Osteocyte (in vitro differentiated cells): ENCODE results near the gene DOCK11. TPM values are rescaled to one million over a fixed set of nuclear protein-coding genes. Genes with fewer than 3 reads are reported as not detected.

Experiments used
- DNase-seq: peaks from one replicate; pipeline ENCODE4 v3.0.0; 2021; ENCODE audit warnings: mixed read lengths; ENCODE audit not compliant: unreplicated experiment; ENCODE audit errors: extremely low spot score
- H3K27ac Mint-ChIP-seq: one replicate; pipeline ENCODE4 v1.8.0; 2021; ENCODE audit warnings: mild to moderate bottlenecking, mixed read lengths; ENCODE audit not compliant: unreplicated experiment
- H3K27me3 Mint-ChIP-seq: one replicate; pipeline ENCODE4 v1.8.0; 2021; ENCODE audit warnings: mixed read lengths; ENCODE audit not compliant: unreplicated experiment
- H3K36me3 Mint-ChIP-seq: one replicate; pipeline ENCODE4 v1.8.0; 2021; ENCODE audit warnings: mixed read lengths; ENCODE audit not compliant: unreplicated experiment
- H3K4me1 Mint-ChIP-seq: one replicate; pipeline ENCODE4 v1.8.0; 2021; ENCODE audit warnings: mixed read lengths; ENCODE audit not compliant: unreplicated experiment
- H3K4me3 Mint-ChIP-seq: one replicate; pipeline ENCODE4 v1.8.0; 2021; ENCODE audit warnings: mild to moderate bottlenecking, moderate library complexity, mixed read lengths; ENCODE audit not compliant: unreplicated experiment
- H3K9me3 Mint-ChIP-seq: one replicate; pipeline ENCODE4 v1.8.0; 2021; ENCODE audit warnings: mixed read lengths; ENCODE audit not compliant: unreplicated experiment
- total RNA-seq: library from RNA; stranded (reverse); gene quantifications from 2 replicates; pipeline ENCODE4 v1.2.1, GENCODE V29; 2021
- TF ChIP-seq, protein P1 (sequence below): fragments of 200-600 bp; sonication (generic); IDR thresholded peaks from 2 replicates; pipeline ENCODE4 v1.5.0; 2021; ENCODE audit warnings: antibody characterized with exemption, mild to moderate bottlenecking, moderate library complexity

Gene DOCK11
- total RNA-seq, 1 donor from 2014 or later, result 24.8 TPM

DNA sequence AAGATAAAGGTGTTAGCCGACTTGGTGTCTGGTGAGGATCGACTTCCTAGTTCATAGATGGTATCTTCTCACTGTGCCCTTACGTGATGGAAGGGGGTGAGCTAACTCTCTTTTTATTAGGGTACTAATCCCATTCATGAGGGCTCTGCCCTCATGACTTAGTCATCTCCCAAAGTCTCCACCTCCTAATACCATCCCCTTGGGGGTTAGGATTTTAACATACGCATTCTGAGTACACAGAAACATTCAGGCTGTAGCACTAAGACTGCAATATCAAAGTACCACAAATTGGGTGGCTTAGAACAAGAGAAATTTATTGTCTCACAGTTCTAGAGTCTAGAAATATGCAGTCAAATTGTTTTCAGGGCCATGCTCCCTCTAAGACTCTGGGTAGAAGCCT lies 173.8 kb downstream of the DOCK11 start:
- Mint-ChIP-seq H3K27ac (no peak overlapping the region), H3K36me3 (peaks cover 7% of the 10 kb centered on the region), H3K27me3 (no peaks in the 10 kb centered on the region), H3K4me3 (no peak overlapping the region), H3K9me3 (no peaks in the 10 kb centered on the region), H3K4me1 (peaks cover 23% of the 10 kb centered on the region)
- TF ChIP-seq, protein P1, sequence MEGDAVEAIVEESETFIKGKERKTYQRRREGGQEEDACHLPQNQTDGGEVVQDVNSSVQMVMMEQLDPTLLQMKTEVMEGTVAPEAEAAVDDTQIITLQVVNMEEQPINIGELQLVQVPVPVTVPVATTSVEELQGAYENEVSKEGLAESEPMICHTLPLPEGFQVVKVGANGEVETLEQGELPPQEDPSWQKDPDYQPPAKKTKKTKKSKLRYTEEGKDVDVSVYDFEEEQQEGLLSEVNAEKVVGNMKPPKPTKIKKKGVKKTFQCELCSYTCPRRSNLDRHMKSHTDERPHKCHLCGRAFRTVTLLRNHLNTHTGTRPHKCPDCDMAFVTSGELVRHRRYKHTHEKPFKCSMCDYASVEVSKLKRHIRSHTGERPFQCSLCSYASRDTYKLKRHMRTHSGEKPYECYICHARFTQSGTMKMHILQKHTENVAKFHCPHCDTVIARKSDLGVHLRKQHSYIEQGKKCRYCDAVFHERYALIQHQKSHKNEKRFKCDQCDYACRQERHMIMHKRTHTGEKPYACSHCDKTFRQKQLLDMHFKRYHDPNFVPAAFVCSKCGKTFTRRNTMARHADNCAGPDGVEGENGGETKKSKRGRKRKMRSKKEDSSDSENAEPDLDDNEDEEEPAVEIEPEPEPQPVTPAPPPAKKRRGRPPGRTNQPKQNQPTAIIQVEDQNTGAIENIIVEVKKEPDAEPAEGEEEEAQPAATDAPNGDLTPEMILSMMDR, result no peak
- no peak for DNase-seq

GRCh38 chrX:118675326-118675965 lies 179.8 kb downstream of the DOCK11 start:
- H3K4me3 Mint-ChIP-seq, result no peak overlapping the region
- H3K36me3 Mint-ChIP-seq, result peaks cover 7% of the 10 kb centered on the region
- H3K4me1 Mint-ChIP-seq, result no peaks in the 10 kb centered on the region
- DNase-seq, result no peak
- H3K27ac Mint-ChIP-seq, result no peak overlapping the region
- no peaks in the 10 kb centered on the region for H3K9me3 Mint-ChIP-seq
- no peaks in the 10 kb centered on the region for H3K27me3 Mint-ChIP-seq
- TF ChIP-seq, protein P1, result no peak

DNA sequence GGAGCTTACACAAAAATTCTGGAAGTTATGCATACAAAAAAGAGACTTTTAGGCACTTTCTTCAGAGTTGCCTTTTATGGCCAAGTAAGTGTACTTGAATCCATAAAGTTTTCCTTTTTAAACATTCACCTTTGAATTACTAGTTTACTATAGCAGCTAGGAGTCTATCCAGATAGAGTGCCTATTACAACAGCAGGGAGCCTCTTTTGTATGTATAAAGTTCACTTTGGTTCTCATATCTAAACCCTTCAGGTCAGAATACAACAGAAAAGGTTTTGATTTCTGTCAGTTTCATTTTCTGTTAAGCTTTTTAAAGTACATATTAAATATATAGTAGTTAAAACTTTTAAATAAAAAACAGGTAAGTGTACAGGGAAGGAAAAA lies 180.3 kb downstream of the DOCK11 start:
- H3K27me3 Mint-ChIP-seq, result no peaks in the 10 kb centered on the region
- H3K4me3 Mint-ChIP-seq, result no peak overlapping the region
- no peak overlapping the region for H3K27ac Mint-ChIP-seq
- TF ChIP-seq, protein P1, result no peak
- no peaks in the 10 kb centered on the region for H3K9me3 Mint-ChIP-seq
- no peaks in the 10 kb centered on the region for H3K4me1 Mint-ChIP-seq
- peaks cover 10% of the 10 kb centered on the region for H3K36me3 Mint-ChIP-seq
- DNase-seq, result no peak

- TF ChIP-seq, protein P1, result no peak
- H3K4me3 Mint-ChIP-seq, result no peak overlapping the region
- H3K27me3 Mint-ChIP-seq, result no peaks in the 10 kb centered on the region
- no peak overlapping the region for H3K27ac Mint-ChIP-seq
- no peaks in the 10 kb centered on the region for H3K9me3 Mint-ChIP-seq
- H3K4me1 Mint-ChIP-seq, result peaks cover 1% of the 10 kb centered on the region
- peaks cover 10% of the 10 kb centered on the region for H3K36me3 Mint-ChIP-seq
- no peak for DNase-seq
Observed at GRCh38 chrX:118677318-118677717, 181.7 kb downstream of the DOCK11 start.

- no peaks in the 10 kb centered on the region for H3K27me3 Mint-ChIP-seq
- H3K9me3 Mint-ChIP-seq, result no peaks in the 10 kb centered on the region
- peaks cover 5% of the 10 kb centered on the region for H3K36me3 Mint-ChIP-seq
- H3K4me1 Mint-ChIP-seq, result peaks cover 3% of the 10 kb centered on the region
- H3K27ac Mint-ChIP-seq, result no peak overlapping the region
- no peak for DNase-seq
- H3K4me3 Mint-ChIP-seq, result no peak overlapping the region
- TF ChIP-seq, protein P1, result no peak
Observed at GRCh38 chrX:118679290-118679689, 183.7 kb downstream of the DOCK11 start.
